Measurements from ENCODE around the gene C16orf74. TPM values are rescaled to one million over a fixed set of nuclear protein-coding genes. Genes with fewer than 3 reads are reported as not detected.
A peak's percentile ranks its signal among the peaks of the same experiment; 100 is the strongest.

Gene C16orf74
- total and polyA plus RNA-seq, 3 donors from 2014 or later, result 3.8 to 6.0 (median 4.3) TPM

- no peak overlapping the region for H3K4me3 ChIP-seq
- H3K9me3 ChIP-seq, result no peaks in the 10 kb centered on the region
- no peak for DNase-seq
- H3K4me1 ChIP-seq, result peaks cover 3% of the 10 kb centered on the region
- H3K27me3 ChIP-seq, result no peaks in the 10 kb centered on the region
- H3K36me3 ChIP-seq (ENCODE audit: low read depth, missing control alignments), result no peaks in the 10 kb centered on the region
- H3K27ac ChIP-seq, result no peak overlapping the region
- intact Hi-C loops (cut with DNase I; ENCODE audit: low total_unique reads), result no loop called here
- no peak for TF ChIP-seq CTCF (IDR thresholded peaks at IDR 0.05)
- TF ChIP-seq POLR2A (IDR thresholded peaks at IDR 0.05), result no peak
- 90 to 93% methylated on average over 11 of the region's 11 CpGs for WGBS, 2 donors
These were observed 31.1 kb downstream of the C16orf74 start for GRCh38 chr16:85719605-85720301.

- DNase-seq, result no peak
- intact Hi-C loops (cut with DNase I; ENCODE audit: low total_unique reads), result no loop called here
- 51 to 69% methylated on average over 10 to 11 of the region's 11 CpGs for WGBS, 2 donors
- Histone ChIP-seq H3K27me3 (no peaks in the 10 kb centered on the region), H3K36me3 (ENCODE audit: low read depth, missing control alignments) (no peaks in the 10 kb centered on the region), H3K4me3 (no peak overlapping the region), H3K27ac (no peak overlapping the region), H3K4me1 (peaks cover 3% of the 10 kb centered on the region), H3K9me3 (no peaks in the 10 kb centered on the region)
- TF ChIP-seq CTCF (IDR thresholded peaks at IDR 0.05) (peak in 2 of 3 experiments; percentile 27 to 35), POLR2A (IDR thresholded peaks at IDR 0.05) (no peak)
These were observed 32.2 kb downstream of the C16orf74 start for GRCh38 chr16:85718682-85719081.

GRCh38 chr16:85718153-85718477 lies 32.8 kb downstream of the C16orf74 start:
- intact Hi-C loops (cut with DNase I; ENCODE audit: low total_unique reads), result no loop called here
- H3K27ac ChIP-seq, result no peak overlapping the region
- WGBS, 2 donors, result 41 to 52% methylated on average over 6 of the region's 6 CpGs

DNA sequence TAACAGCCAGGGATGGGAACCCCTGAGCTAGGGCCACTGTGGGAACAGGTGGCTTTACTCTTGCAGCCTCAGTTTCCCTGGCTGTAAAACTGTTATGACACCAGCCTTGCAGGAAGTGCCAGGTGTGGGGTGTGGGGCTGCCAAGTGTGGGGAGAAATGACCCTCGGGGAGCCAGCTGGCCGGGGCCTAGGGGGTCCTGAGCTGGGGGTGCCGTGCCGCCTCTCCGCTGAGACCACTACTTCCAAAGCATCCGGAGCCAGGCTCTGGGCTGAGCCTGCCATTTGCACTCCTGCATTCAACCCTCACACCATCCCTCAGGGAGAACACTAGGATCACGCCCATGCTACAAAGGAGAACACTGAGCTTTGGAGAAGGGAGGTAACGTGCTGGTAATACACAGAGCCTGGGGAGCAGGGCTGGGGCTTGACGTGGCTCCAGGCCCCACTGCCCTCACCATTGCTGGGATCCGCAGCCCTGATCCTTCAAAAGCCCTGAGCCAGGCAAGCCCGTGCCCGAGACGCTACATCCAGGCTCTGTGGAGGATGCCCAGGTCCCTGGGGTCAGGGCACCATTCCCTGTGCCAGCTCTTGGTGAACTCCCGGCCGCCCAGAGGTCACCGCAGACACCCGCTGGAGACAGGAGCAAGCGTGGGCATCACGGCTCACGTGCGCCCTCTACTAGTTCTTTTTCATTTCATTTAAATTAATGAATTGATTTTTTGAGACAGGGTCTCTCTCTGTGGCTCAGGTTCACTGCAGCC lies 33.3 kb downstream of the C16orf74 start:
- H3K9me3 ChIP-seq, result no peaks in the 10 kb centered on the region
- TF ChIP-seq POLR2A (IDR thresholded peaks at IDR 0.05) (no peak), CTCF (IDR thresholded peaks at IDR 0.05) (peak; percentile 67 to 84 (median 74))
- peak; percentile 83 for DNase-seq
- no peaks in the 10 kb centered on the region for H3K36me3 ChIP-seq (ENCODE audit: low read depth, missing control alignments)
- H3K4me3 ChIP-seq, result no peak overlapping the region
- intact Hi-C loops (cut with DNase I; ENCODE audit: low total_unique reads), result no loop called here
- H3K4me1 ChIP-seq, result peaks cover 3% of the 10 kb centered on the region
- H3K27me3 ChIP-seq, result no peaks in the 10 kb centered on the region
- 43 to 59% methylated on average over 15 to 21 of the region's 21 CpGs for WGBS, 2 donors
- H3K27ac ChIP-seq, result no peak overlapping the region

More at GRCh38 chr16:85718153-85718477, 32.8 kb downstream of the C16orf74 start:
- H3K27me3 ChIP-seq, result no peaks in the 10 kb centered on the region
- no peaks in the 10 kb centered on the region for H3K9me3 ChIP-seq
- no peaks in the 10 kb centered on the region for H3K36me3 ChIP-seq (ENCODE audit: low read depth, missing control alignments)
- H3K4me1 ChIP-seq, result peaks cover 3% of the 10 kb centered on the region
- no peak overlapping the region for H3K4me3 ChIP-seq
- no peak for DNase-seq
- TF ChIP-seq CTCF (IDR thresholded peaks at IDR 0.05) (no peak), POLR2A (IDR thresholded peaks at IDR 0.05) (no peak)
